Stimulated activated CD4-positive, alpha-beta T cell treated with anti-CD3 and anti-CD28 coated beads, Interleukin-12 subunit alpha, Interleukin-12 subunit beta, amount 100 ng/mL, for 48 hours (primary cell): ENCODE data around the gene EBF3.
"Not testable (repeated sequence)": the region's sequence is repeated elsewhere in the genome, so short reads cannot be mapped to it uniquely, and the experiment has no call there.

Experiments
- DNase-seq, 3 donors: peaks; one replicate each; pipeline ENCODE4 v3.0.0-alpha.2; 2020; ENCODE audit warnings: low read depth in 2 of 3, low spot score in 1 of 3

EBF3 gene

DNA sequence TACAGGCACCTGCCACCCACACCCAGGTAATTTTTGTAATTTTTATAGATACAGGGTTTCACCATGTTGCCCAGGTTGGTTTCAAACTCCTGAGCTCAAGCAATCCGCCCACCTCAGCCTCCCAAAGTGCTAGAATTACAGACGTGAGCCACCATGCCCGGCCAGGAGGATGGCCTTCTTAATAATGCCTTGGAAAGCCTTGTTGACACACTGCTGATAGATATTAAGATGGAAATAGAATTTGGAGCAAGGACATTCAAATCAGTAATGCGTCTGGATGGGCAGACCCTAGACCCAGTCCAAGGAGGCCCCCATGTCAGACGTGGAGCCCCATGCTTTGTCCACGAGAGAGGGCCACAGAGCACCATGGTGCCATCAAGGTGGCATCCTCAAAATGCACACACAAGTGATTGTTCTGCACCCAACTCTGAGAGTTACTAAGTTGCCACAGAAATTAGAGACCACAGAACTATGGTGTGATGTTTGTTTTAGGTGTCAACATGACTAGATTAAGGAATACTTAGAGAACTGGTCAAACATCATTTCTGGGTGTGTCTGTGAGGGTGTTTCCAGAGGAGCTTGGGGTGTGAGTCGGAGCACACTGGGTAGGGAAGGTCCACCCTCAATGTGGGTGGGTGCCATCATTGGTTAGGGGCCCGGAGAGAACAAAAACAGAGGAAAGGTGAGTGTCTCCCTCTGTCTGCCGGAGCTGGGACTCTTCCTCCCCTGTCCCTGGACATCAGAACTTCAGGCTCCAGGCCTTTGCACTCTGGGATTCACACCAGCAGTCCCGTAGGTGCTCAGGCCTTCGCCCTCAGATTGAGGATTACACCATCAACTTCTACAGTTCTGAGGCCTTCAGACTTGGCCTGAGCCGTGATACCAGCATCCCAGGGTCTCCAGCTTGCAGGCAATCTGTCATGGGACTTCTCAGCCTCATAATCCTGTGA is 34.5 kb downstream of the EBF3 start:
- DNase-seq: no peak

DNA sequence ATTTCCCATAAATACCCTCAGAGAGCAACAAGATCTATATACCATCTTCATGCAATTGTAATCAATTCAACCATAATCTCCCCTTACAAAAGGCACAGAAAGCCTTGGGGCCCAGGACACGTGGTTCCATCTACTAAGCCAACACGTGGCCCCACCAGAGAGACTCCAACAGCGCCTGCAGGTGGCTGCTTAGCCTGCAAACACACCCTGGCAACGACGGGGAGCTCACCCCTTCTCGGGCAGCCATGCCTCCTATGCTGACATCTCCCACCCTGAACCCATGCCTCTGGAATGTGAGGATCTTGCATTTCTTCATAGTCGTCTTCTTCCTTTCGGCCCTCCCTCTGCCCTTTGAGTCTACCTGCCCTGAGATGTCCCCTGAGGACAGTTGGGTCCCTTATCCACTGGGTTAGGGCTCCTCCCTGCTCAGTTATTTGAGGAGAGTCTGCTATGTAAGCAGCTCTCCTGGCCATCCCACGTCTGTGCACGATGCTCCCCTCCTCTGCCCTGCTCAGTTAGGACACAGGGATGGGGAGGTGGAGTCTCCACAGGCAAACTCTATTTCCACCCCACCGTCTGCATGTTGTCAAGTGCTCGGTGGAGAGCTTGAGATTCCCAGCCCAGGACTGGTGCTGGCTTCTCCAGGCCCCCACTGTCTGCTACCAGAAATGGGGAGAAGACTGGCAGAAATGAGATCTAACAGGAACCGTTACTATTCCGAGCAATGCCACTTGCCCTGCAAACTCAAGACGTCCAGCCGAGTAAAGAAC is 36.5 kb downstream of the EBF3 start:
- DNase-seq: no peak

GRCh38 chr10:129926066-129927055 is 37.7 kb downstream of the EBF3 start:
- no peak for DNase-seq

- DNase-seq: no peak
Measured at GRCh38 chr10:129924375-129925085, 39.5 kb downstream of the EBF3 start.

- DNase-seq: no peak
Measured at GRCh38 chr10:129922598-129923123, 41.4 kb downstream of the EBF3 start.

- DNase-seq: no peak
Measured at GRCh38 chr10:129921801-129922597, 42.1 kb downstream of the EBF3 start.

DNA sequence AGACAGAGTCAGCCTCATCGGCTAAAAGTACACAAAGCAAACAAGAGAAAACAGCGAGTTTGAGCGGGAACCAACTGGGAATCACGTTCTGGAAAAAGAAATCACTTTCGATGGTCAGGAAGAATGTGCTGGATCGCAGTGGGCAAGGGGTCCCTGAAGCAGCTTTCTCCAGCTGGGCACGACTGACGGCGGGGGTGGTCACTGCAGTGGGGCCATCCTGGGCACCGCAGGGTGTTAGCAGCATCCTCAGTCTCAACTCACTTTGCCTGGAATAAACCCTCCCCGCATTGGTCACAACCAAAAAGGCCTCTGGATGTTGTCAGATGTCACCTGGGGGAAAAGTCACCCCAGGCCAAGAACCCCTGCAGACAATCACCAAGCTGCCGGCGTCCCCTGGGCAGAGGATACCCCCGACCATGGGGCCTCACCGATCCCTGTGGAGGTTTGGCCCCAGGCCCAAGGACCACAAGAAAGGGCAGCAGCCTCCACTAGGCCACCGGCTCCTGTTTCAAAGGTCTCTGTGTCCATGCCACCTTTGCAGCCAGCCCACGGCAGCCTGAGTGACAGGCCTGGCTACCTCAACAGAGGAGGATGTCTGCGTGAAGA is 42.9 kb downstream of the EBF3 start:
- DNase-seq: no peak

DNA sequence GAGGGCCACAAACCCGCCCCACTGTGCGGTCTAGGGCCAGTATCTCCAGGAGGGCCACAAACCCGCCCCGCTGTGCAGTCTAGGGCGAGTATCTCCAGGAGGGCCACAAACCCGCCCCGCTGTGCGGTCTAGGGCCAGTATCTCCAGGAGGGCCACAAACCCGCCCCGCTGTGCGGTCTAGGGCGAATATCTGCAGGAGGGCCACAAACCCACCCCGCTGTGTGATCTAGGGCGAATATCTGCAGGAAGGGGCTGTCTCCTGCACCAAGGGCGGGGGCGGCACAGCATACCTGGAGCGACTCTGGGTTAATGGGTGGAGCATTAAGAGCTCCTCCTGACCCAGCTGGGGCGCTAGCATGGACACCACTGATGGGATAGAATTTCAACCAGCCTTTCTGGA is 43.9 kb downstream of the EBF3 start:
- not testable (repeated sequence) for DNase-seq

DNA sequence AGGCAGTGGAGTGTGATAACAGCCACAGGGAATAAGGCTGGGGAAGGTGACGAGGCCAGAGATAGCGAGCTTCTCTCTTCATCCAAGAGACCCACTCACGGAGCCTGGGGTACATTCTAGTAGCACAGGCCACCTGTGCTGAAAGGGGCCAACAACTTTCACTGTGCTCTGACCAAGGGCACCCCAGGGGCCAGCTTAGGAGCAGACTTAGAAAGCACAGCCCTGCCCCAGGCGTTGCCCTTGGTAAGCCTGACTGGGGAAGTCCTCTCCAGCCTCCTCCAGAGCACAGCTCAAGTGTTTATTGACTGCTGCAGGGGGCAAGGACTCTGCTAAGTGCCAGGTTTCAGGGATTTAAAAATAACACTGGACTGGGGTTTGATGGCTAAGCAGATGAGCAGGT is 44.7 kb downstream of the EBF3 start:
- DNase-seq: no peak

- no peak for DNase-seq
Measured at GRCh38 chr10:129918836-129919235, 45.2 kb downstream of the EBF3 start.

- DNase-seq: no peak
Measured at GRCh38 chr10:129918401-129918800, 45.7 kb downstream of the EBF3 start.

- no peak for DNase-seq
Measured at GRCh38 chr10:129917936-129918335, 46.1 kb downstream of the EBF3 start.

- no peak for DNase-seq
Measured at GRCh38 chr10:129916506-129916995, 47.5 kb downstream of the EBF3 start.

- DNase-seq: no peak
Measured at GRCh38 chr10:129915526-129916378, 48.3 kb downstream of the EBF3 start.

- DNase-seq: no peak
Measured at GRCh38 chr10:129914960-129915359, 49.1 kb downstream of the EBF3 start.

- no peak for DNase-seq
Measured at GRCh38 chr10:129914153-129914855, 49.8 kb downstream of the EBF3 start.
